Astrocyte (in vitro differentiated cells and primary cell): Measurements from ENCODE around the gene COBL. TPM values are rescaled to one million over a fixed set of nuclear protein-coding genes. Genes with fewer than 3 reads are reported as not detected.

Experiments used
- DNase-seq: peaks from one replicate; pipeline ENCODE4 v3.0.0-alpha.2; 2010; ENCODE audit warnings: low read depth
- FAIRE-seq: peaks from 2 replicates; lab custom pipeline; 2011; peaks lifted over from hg19 to GRCh38; lab: Jason Lieb, UNC
- H2AFZ ChIP-seq: 2 replicates; pipeline ENCODE4 v1.6.0; 2012; ENCODE audit warnings: low read depth, low read length, inconsistent platforms
- H3K27ac ChIP-seq: 2 replicates; pipeline ENCODE4 v1.5.1; 2011; ENCODE audit warnings: low read depth, low read length, inconsistent platforms
- H3K27me3 ChIP-seq: 2 replicates; pipeline ENCODE4 v1.6.0; 2011; ENCODE audit warnings: low read length, inconsistent platforms; ENCODE audit not compliant: insufficient read depth
- H3K36me3 ChIP-seq: 2 replicates; pipeline ENCODE4 v1.5.1; 2011; ENCODE audit warnings: low read length, inconsistent platforms; ENCODE audit not compliant: insufficient read depth
- H3K4me1 ChIP-seq: 2 replicates; pipeline ENCODE4 v1.5.1; 2011; ENCODE audit warnings: low read length, inconsistent platforms; ENCODE audit not compliant: insufficient read depth
- H3K4me2 ChIP-seq: 2 replicates; pipeline ENCODE4 v1.6.0; 2012; ENCODE audit warnings: low read length, inconsistent platforms
- H3K4me3 ChIP-seq: 2 replicates; pipeline ENCODE4 v1.5.1; 2011; ENCODE audit warnings: low read depth, mild to moderate bottlenecking, low read length, inconsistent platforms; ENCODE audit not compliant: insufficient read depth
- H3K79me2 ChIP-seq: 2 replicates; pipeline ENCODE4 v1.6.0; 2012; ENCODE audit warnings: mild to moderate bottlenecking, low read length, inconsistent platforms; ENCODE audit not compliant: insufficient read depth
- H3K9ac ChIP-seq: 2 replicates; pipeline ENCODE4 v1.6.0; 2012; ENCODE audit warnings: mild to moderate bottlenecking, low read length, inconsistent platforms
- H3K9me3 ChIP-seq: 2 replicates; pipeline ENCODE4 v1.5.1; 2012; ENCODE audit warnings: low read depth, mild to moderate bottlenecking, low read length, inconsistent platforms; ENCODE audit not compliant: insufficient read depth
- H4K20me1 ChIP-seq: 2 replicates; pipeline ENCODE4 v1.6.0; 2012; ENCODE audit warnings: low read length, inconsistent platforms; ENCODE audit not compliant: insufficient read depth
- H3K27ac Mint-ChIP-seq: one replicate; pipeline ENCODE4 v1.8.0; 2021; ENCODE audit warnings: mild to moderate bottlenecking, mixed read lengths; ENCODE audit not compliant: unreplicated experiment
- H3K27me3 Mint-ChIP-seq: one replicate; pipeline ENCODE4 v1.8.0; 2021; ENCODE audit warnings: low read depth, mixed read lengths; ENCODE audit not compliant: unreplicated experiment
- H3K36me3 Mint-ChIP-seq: one replicate; pipeline ENCODE4 v1.8.0; 2021; ENCODE audit warnings: low read depth, mixed read lengths; ENCODE audit not compliant: unreplicated experiment
- H3K4me1 Mint-ChIP-seq: one replicate; pipeline ENCODE4 v1.8.0; 2021; ENCODE audit warnings: low read depth, mixed read lengths; ENCODE audit not compliant: unreplicated experiment
- H3K4me3 Mint-ChIP-seq: one replicate; pipeline ENCODE4 v1.8.0; 2021; ENCODE audit warnings: mild to moderate bottlenecking, moderate library complexity, mixed read lengths; ENCODE audit not compliant: unreplicated experiment
- H3K9me3 Mint-ChIP-seq: one replicate; pipeline ENCODE4 v1.8.0; 2021; ENCODE audit warnings: mild to moderate bottlenecking, mixed read lengths; ENCODE audit not compliant: unreplicated experiment
- CTCF ChIP-seq: IDR thresholded peaks from 2 replicates; pipeline ENCODE4 v1.5.1; 2011; ENCODE audit warnings: low read depth, mild to moderate bottlenecking, inconsistent platforms, low read length, moderate library complexity; ENCODE audit not compliant: insufficient read depth
- EZH2 ChIP-seq: IDR thresholded peaks from 2 replicates; pipeline ENCODE4 v1.6.1; 2012; ENCODE audit warnings: mild to moderate bottlenecking, low read length, inconsistent platforms; ENCODE audit not compliant: insufficient read depth
- total RNA-seq: library from RNA; stranded (reverse); gene quantifications from 2 replicates; pipeline ENCODE4 v1.2.1, GENCODE V29; 2021

COBL gene
- total RNA-seq, 1 donor from 2014 or later: 6.4 TPM

- DNase-seq (no peak), FAIRE-seq (no peak)
- H3K27ac ChIP-seq: no peak overlapping the region
- Mint-ChIP-seq H3K36me3 (no peaks in the 10 kb centered on the region), H3K27me3 (peaks cover 13% of the 10 kb centered on the region), H3K4me1 (peaks cover 8% of the 10 kb centered on the region), H3K4me3 (no peak overlapping the region), H3K27ac (no peak overlapping the region), H3K9me3 (no peaks in the 10 kb centered on the region)
- no peaks in the 10 kb centered on the region for H3K36me3 ChIP-seq
- no peaks in the 10 kb centered on the region for H4K20me1 ChIP-seq
- no peak overlapping the region for H3K9ac ChIP-seq
- H3K4me2 ChIP-seq: no peak overlapping the region
- H2AFZ ChIP-seq: no peak overlapping the region
- no peaks in the 10 kb centered on the region for H3K9me3 ChIP-seq
- TF ChIP-seq CTCF: no peak
- TF ChIP-seq EZH2: no peak
- H3K27me3 ChIP-seq: peaks cover 13% of the 10 kb centered on the region
- H3K4me3 ChIP-seq: no peak overlapping the region
- H3K79me2 ChIP-seq: no peaks in the 10 kb centered on the region
- H3K4me1 ChIP-seq: no peaks in the 10 kb centered on the region
These were observed 88.7 kb downstream of the COBL start for GRCh38 chr7:51227861-51228260.

GRCh38 chr7:51226916-51227535 lies 89.6 kb downstream of the COBL start:
- H3K27ac ChIP-seq: no peak overlapping the region
- FAIRE-seq: no peak
- no peak for DNase-seq
- no peak overlapping the region for H3K27ac Mint-ChIP-seq
- peaks cover 8% of the 10 kb centered on the region for H3K4me1 Mint-ChIP-seq
- no peaks in the 10 kb centered on the region for H3K79me2 ChIP-seq
- H4K20me1 ChIP-seq: no peaks in the 10 kb centered on the region
- H3K9me3 Mint-ChIP-seq: no peaks in the 10 kb centered on the region
- H3K27me3 Mint-ChIP-seq: peaks cover 11% of the 10 kb centered on the region
- no peak overlapping the region for H3K9ac ChIP-seq
- no peak overlapping the region for H3K4me3 Mint-ChIP-seq
- H3K27me3 ChIP-seq: peaks cover 13% of the 10 kb centered on the region
- no peaks in the 10 kb centered on the region for H3K36me3 ChIP-seq
- H2AFZ ChIP-seq: no peak overlapping the region
- no peak overlapping the region for H3K4me3 ChIP-seq
- TF ChIP-seq EZH2: no peak
- no peak for TF ChIP-seq CTCF
- no peaks in the 10 kb centered on the region for H3K36me3 Mint-ChIP-seq
- no peaks in the 10 kb centered on the region for H3K9me3 ChIP-seq
- H3K4me2 ChIP-seq: no peak overlapping the region
- H3K4me1 ChIP-seq: no peaks in the 10 kb centered on the region

GRCh38 chr7:51226063-51226755 lies 90.4 kb downstream of the COBL start:
- Mint-ChIP-seq H3K9me3 (no peaks in the 10 kb centered on the region), H3K27me3 (peaks cover 9% of the 10 kb centered on the region), H3K4me3 (no peak overlapping the region), H3K27ac (no peak overlapping the region), H3K4me1 (peaks cover 8% of the 10 kb centered on the region), H3K36me3 (no peaks in the 10 kb centered on the region)
- no peak overlapping the region for H3K27ac ChIP-seq
- H3K9ac ChIP-seq: no peak overlapping the region
- no peak overlapping the region for H3K4me3 ChIP-seq
- FAIRE-seq (no peak), DNase-seq (no peak)
- H3K36me3 ChIP-seq: no peaks in the 10 kb centered on the region
- no peaks in the 10 kb centered on the region for H3K79me2 ChIP-seq
- H2AFZ ChIP-seq: no peak overlapping the region
- H3K4me2 ChIP-seq: no peak overlapping the region
- no peaks in the 10 kb centered on the region for H3K4me1 ChIP-seq
- peaks cover 13% of the 10 kb centered on the region for H3K27me3 ChIP-seq
- TF ChIP-seq CTCF (no peak), EZH2 (no peak)
- no peaks in the 10 kb centered on the region for H3K9me3 ChIP-seq
- no peaks in the 10 kb centered on the region for H4K20me1 ChIP-seq
